HG03196 (cell line): ENCODE results near the gene ATXN10.

Source experiments
- ATAC-seq: cut with Tn5 transposase; IDR thresholded peaks from one replicate; pipeline ENCODE4 v1.9.1; 2021; ENCODE audit not compliant: unreplicated experiment

ATXN10 gene

GRCh38 chr22:45754822-45755221, 83.2 kb downstream of the ATXN10 start:
- no peak for ATAC-seq

DNA sequence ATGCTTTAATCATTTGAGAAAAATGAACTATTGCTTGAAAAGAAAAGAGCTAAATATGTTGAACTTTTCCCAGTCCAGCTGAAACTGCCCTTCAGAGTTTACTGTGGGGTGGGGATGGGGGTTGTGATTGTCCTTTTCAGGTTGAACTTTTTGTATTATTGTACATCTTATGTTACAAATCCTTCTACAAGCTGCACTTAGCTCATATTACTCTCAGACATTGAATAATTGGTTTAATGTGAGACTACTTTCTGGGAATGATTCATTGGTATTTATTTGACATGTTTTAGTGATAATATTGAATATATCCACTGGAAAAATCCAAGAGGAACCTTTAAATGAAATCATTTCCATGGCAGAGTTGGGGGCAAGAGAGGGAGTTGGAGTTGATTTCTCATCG, 84.9 kb downstream of the ATXN10 start:
- ATAC-seq = no peak

DNA sequence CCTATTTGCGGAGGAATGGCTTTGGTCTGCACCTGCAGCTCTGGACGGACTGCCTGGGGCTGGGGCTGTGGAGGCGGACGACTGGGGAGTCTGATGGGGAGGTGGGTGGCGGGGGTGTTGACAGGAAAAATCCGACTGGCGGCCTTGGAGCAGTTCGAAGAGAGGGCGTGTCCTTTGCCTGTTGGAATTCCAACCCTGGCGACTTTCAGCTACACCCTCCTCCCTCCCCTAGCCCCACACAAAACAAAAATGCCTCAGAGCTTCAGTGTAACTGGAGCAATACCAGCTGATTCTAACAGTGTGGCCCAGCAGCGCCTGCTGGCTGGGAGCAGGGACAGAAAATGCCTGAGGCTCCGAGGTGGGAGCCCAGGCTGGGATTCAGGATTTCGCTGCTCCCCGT, 85.4 kb downstream of the ATXN10 start:
- ATAC-seq = no peak

DNA sequence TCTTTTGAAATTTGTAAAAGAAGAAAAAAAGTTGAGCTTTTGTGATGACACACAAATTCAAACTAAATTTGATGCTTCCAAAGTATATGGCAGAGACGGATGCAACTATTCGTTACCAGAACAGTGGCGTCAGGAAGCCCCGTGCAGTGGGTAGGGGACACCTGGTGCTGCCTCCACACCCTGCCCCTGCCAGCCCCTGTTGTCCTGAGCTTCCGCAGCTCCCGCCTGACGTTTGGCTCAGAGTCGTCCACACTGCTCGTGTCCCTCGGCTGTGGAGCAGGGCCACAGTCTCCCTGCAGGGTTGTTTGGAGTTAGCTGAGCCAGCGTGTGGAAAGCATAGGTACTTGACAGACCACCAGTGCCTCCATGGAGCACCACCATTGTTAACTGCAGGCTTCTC, 86.3 kb downstream of the ATXN10 start:
- ATAC-seq = no peak

DNA sequence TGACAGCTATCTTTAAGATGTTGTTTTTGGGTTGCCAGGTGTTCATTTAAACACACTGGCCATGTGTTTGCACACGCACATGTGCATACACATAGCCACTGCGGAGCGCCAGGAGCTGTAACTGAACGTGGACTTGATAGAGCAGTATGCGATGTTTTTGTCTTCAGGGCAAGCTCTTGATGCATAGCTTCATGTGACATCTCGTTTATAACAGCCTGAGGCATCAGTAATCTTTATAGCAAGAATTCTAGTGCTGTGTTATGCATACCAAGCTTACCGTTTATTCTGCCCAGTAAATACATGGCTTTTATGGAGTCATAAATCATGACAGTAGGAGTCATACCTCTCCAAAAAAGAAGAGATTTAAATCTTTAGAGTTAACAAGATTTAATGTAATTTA, 87.0 kb downstream of the ATXN10 start:
- no peak for ATAC-seq

- no peak for ATAC-seq
Observed at GRCh38 chr22:45760682-45761081, 89.0 kb downstream of the ATXN10 start.

GRCh38 chr22:45762545-45763235, 91.1 kb downstream of the ATXN10 start:
- no peak for ATAC-seq

DNA sequence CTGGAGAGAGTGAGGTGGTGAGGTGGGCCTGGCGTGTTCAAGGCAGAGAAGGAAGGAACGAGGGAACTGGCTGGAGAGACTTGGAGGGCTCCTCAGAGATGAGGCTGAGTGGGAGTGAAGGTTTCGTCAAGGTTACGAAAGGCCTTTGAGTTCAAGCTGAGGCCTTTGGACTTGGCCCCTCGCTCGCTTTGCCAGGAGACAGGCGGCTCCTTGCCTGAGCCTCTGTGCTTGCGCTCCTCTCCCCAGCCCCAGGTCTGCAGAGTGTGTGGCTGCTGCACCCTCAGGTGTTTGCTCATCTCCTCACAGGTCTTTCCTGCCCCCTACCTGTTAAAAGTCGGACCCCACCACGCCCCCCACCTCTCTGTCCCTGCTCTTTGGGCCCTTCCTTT, 91.6 kb downstream of the ATXN10 start:
- ATAC-seq = no peak

GRCh38 chr22:45768490-45768889, 96.9 kb downstream of the ATXN10 start:
- ATAC-seq = no peak

DNA sequence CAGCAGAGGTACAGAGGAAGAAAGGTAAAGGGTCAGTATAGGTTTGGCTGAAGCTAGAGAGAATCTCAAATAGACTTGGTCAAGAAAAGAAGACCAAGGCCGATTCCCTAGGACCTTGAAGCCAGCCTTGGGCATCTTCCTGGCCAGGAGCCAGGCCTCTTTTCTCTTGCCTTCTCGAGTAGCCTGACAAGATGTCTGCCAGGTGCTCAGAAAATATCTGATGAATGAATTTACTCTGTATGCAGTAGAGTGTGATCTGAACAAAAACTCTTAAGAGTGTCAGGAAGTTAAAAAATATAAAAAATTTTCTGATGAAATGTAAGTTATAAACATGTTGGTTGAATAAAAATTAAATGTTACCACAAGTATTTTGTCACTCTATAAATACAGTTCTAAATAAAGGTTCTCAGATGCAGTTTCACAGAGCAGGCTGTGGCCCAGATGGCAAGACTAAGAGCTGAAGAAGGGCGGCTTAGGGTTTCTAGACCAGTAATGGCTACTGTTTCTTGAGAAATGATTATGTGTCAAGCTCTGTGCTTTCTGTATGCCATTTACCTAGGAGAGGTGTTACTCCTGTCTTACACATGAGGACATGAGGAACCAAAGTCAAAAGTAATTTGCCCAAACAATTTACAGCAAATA, 98.1 kb downstream of the ATXN10 start:
- ATAC-seq = no peak

DNA sequence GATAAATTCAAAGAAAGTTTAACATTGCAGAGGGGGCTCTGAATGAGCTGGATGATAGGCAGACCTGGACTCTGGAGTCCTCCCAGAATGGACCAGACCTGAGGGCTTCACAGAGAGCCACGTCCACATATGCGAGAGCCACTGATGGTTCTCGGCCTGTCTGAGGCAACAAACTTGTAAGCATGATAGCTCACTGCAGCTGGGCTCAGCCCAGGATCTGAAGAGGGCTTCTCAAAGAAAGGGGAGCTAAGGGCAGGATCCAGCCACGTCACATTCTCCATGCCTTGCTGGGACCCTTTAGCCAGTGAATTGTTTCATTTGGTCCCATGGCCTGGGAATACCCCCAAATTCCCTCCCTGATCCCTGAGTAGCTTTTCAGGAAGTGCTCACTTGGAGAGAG, 98.9 kb downstream of the ATXN10 start:
- no peak for ATAC-seq

GRCh38 chr22:45771057-45771456, 99.4 kb downstream of the ATXN10 start:
- ATAC-seq = no peak

GRCh38 chr22:45771711-45772110, 100.1 kb downstream of the ATXN10 start:
- no peak for ATAC-seq

DNA sequence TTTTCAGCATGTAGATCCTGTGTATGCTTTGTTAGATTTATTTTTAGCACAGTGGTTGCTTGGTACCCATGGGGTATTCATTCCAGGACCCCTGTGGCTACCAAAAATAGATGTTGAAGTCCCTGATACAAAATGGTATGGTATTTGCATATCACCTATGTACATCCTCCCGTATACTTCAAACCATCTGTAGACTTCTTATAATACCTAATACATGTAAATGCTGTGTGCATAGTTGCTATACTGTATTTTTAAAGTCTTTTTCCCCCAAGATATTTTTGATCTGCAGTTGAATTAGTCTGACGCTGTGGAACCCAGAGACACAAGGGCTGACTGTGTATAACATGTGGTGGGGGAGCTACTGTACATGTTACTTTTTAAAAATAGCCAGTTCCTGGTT, 101.1 kb downstream of the ATXN10 start:
- ATAC-seq = no peak

- no peak for ATAC-seq
Observed at GRCh38 chr22:45774001-45774670, 102.5 kb downstream of the ATXN10 start.

DNA sequence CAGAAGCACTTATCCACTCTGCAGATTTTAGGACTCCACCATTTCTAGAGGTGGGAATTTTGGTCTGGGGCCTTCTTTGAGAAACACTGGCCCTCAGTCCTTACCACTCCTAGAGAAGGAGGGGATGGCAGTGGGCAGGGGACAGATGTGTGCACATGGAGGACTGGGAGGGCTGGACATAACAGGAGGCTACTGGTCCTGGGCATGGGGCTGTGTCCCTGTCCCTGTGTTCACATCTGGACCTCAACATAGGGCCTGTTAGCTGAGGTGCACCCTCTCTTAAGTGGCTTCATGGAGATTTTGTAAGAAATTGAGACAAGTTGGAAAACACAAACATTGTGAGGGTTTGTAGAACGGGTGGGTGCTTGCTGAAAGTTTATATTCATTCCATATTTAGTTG, 103.4 kb downstream of the ATXN10 start:
- ATAC-seq = no peak

GRCh38 chr22:45775569-45776312, 104.1 kb downstream of the ATXN10 start:
- peak; percentile 52 for ATAC-seq

DNA sequence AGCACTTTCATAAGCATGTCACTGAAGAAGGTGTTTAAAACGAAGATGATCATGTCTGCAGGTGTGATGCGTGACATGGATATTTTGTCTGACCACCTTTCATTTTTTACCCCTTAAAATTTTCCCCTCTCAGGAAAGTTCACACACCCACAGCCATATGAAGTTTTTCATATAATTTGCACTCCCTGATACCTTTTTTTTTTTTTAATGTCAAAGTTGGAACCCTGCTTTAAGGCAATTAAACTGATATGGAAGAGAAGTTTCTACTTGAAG, 104.6 kb downstream of the ATXN10 start:
- ATAC-seq = no peak

DNA sequence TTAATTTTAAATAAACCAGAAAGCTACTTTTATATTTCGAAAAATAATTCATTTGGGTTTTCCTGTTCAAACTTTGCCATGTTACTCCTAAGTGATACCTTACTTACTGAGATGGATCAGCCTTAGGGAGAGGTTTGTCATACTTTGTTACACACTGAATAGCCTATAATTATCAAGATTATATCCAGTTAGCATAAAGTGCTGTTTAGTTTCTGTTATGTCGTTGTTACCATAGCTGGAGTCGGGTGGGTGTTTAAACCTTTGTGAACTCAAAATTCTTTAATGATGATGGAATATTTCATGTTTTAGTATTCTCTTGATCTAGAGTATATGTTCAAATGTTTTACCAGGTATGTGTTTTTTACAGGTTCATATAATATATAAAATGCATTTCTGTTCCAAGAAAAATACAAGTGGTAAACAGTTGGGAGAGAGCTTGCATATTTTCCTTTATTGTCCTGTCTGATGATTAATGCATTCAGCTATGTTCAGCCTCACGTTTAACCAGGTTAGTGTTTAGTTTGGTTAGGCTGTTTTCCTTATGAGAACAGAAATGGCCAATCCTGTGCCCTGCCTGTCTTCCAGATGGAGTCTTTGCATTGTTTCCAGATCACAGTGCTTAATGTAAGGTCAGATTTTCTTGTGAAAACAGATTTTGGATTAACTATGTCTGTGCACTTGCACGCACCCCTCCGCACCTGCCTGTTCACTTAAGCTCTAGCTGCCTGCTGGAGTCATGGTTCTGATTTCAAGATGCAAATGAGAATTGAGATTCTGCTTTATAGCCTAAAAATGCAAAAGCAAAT, 105.6 kb downstream of the ATXN10 start:
- no peak for ATAC-seq

- no peak for ATAC-seq
Observed at GRCh38 chr22:45777852-45778375, 106.3 kb downstream of the ATXN10 start.

DNA sequence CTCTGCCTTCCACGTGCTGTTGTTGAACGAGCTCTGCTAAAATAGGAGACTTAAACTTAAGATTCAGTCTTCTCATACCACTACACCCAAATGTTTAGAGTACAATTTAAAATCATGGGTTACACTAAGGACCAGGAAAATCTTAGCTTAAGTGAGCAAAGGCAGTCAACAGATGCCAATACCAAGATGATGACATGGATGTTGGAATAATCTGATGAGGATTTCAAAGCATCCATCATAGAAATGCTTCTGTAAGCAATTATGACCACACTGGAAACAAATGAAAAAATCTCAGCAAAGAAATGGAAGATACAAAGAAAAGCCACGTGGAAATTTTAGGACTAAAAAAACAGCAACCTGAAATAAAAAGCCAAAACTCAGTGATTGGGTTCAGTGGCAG, 109.8 kb downstream of the ATXN10 start:
- ATAC-seq = no peak
